Activated T-helper 2 cell treated with anti-CD3 and anti-CD28 coated beads, Interferon-gamma antibody, Interleukin-2, Interleukin-4, amounts not matched to agents 10 μg/mL and 5 μg/mL and 100 μg/mL, durations not matched to agents 14 hours and 24 hours and 36 hours (primary cell): ENCODE measurements around the gene STRA6. TPM values are rescaled to one million over a fixed set of nuclear protein-coding genes. Genes with fewer than 3 reads are reported as not detected.

Source experiments
- DNase-seq: peaks from one replicate; pipeline ENCODE4 v3.0.0; 2021; ENCODE audit warnings: low spot score
- H3K27ac Mint-ChIP-seq: one replicate; pipeline ENCODE4 v1.8.0; 2021; ENCODE audit warnings: mixed read lengths
- H3K27me3 Mint-ChIP-seq: one replicate; pipeline ENCODE4 v1.8.0; 2021; ENCODE audit warnings: low read depth, mixed read lengths
- H3K36me3 Mint-ChIP-seq: one replicate; pipeline ENCODE4 v1.8.0; 2021; ENCODE audit warnings: low read depth, mixed read lengths
- H3K4me1 Mint-ChIP-seq: one replicate; pipeline ENCODE4 v1.8.0; 2021; ENCODE audit warnings: low read depth, mixed read lengths
- H3K4me3 Mint-ChIP-seq: one replicate; pipeline ENCODE4 v1.8.0; 2021; ENCODE audit warnings: low read depth, mild to moderate bottlenecking, moderate library complexity, mixed read lengths
- H3K9me3 Mint-ChIP-seq: one replicate; pipeline ENCODE4 v1.8.0; 2021; ENCODE audit warnings: mixed read lengths
- intact Hi-C: fragments of 100-400 bp; cut with micrococcal nuclease; formaldehyde crosslinking; loops from one replicate; pipeline ENCODE4 v1.15.1; 2023
- total RNA-seq: library from RNA; stranded (reverse); gene quantifications from 2 replicates; pipeline ENCODE4 v1.2.3, GENCODE V29; 2022

Gene STRA6
- total RNA-seq, 1 donor from 2014 or later, result not detected

DNA sequence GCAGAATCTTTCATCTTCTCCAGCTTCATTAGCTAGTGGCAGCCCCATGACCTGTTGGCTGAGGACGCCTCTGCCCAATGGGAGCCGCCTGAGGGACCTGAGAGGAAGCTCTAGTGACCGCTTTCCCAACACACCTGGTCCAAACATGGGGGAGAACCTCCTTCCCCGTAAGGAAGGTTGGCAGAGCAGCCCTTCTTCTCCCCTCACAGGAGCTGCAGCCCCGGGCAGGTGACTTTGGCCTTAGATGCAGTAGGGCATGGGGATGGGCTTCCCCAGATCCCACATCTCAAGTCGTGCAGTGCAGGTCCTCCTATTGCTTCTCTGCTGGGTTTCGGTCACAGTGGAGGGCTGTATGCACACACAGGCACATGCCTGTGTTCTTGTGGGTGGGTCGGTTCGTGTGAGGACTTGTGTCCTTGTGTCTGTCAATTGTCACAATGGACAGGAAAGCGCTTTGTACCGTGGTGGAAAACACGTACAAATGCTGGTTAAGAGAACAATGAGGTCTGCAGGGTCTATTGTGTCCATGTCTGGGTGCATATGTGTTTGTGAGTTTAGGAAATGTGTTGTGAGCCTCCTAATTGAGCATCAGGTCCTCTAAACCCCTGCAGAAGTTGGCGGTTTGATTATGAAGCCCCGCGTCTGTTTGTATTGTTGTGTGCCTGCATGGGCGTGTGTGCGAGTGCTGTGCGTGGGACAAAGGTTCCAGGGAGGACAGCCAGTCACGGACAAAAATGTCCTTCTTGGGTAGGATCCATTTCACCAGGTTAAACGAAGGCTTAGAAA, 70.8 kb downstream of the STRA6 start:
- DNase-seq, result no peak
- Mint-ChIP-seq H3K36me3 (no peaks in the 10 kb centered on the region), H3K4me3 (no peak overlapping the region), H3K27me3 (peaks cover 86% of the 10 kb centered on the region), H3K4me1 (peaks cover 9% of the 10 kb centered on the region), H3K9me3 (no peaks in the 10 kb centered on the region), H3K27ac (peak overlapping the region; percentile 59)
- intact Hi-C loops, result no loop called here

- intact Hi-C loops, result no loop called here
- Mint-ChIP-seq H3K27ac (no peak overlapping the region), H3K27me3 (peaks cover 82% of the 10 kb centered on the region), H3K9me3 (no peaks in the 10 kb centered on the region), H3K4me3 (no peak overlapping the region), H3K36me3 (no peaks in the 10 kb centered on the region), H3K4me1 (peaks cover 8% of the 10 kb centered on the region)
- no peak for DNase-seq
Measured at GRCh38 chr15:74130849-74131627, 71.5 kb downstream of the STRA6 start.

DNA sequence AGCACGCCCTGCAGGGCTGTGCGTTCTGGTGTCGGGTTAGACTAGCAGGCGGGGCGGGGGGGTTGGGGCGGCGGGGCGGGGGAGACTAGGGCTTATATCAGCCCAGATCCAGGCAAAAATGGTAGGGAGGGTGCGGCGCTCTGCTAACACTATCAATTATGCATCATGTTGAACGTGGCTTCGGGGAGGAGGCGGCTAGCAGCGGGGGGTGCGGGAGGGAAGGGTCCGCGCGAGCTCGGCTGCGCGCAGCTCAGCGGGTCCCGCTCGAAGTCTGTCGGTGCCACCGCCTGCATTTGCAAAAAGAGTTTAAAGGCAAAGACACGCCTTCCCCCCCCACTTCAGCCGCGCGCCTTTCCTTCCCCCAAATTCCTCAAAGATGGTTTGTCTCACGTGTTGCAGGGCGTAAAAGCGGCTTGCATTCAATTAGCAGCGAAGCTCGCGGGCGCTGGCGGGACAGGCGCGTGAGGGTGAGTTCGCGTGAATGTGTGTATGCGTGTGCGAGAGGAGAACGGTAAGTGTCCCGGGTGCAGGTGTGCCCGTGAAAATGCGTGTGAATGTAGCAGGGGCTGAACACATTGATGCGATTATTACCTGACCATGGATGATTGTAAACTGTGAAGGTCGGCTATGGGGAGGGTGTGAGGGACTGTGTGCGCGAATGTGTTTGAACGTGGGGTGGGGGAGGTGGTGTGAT, 72.3 kb downstream of the STRA6 start, which contains the start of gene ISLR2:
Gene ISLR2, plus strand, starts transcription at position 432 of the 694 bp plus-strand sequence. CDS start 2,169 bp downstream, outside the sequence.
- no peaks in the 10 kb centered on the region for H3K36me3 Mint-ChIP-seq
- no peak within 1 kb of the TSS for H3K4me3 Mint-ChIP-seq
- DNase-seq, result no peak
- intact Hi-C loops, result no loop called here
- H3K4me1 Mint-ChIP-seq, result peaks cover 8% of the 10 kb centered on the region
- no peaks in the 10 kb centered on the region for H3K9me3 Mint-ChIP-seq
- H3K27ac Mint-ChIP-seq, result peak within 1 kb of the TSS; percentile 19
- peaks cover 78% of the 10 kb centered on the region for H3K27me3 Mint-ChIP-seq

GRCh38 chr15:74129586-74130154, 72.9 kb downstream of the STRA6 start:
- Mint-ChIP-seq H3K27ac (peak overlapping the region; percentile 19), H3K4me3 (no peak overlapping the region), H3K4me1 (peaks cover 5% of the 10 kb centered on the region), H3K36me3 (no peaks in the 10 kb centered on the region), H3K27me3 (peaks cover 74% of the 10 kb centered on the region), H3K9me3 (no peaks in the 10 kb centered on the region)
- intact Hi-C loops, result loop anchor here (5.0 kb wide), 3 partner anchors 157 to 193 kb away; no protein-coding TSS in a partner anchor
- DNase-seq, result no peak

Other genes starting within 250 kb of the STRA6 start
- 8.6 and 9.2 TPM in 2 replicates for gene STOML1, start 210.5 kb downstream of the STRA6 start, total RNA-seq
- gene PML, start 208.1 kb downstream of the STRA6 start, total RNA-seq, result 64.5 and 70.2 TPM in 2 replicates
- gene GOLGA6A, start 120.2 kb downstream of the STRA6 start, total RNA-seq, result not detected in 2 replicates
- gene ISLR2, start 72.2 kb downstream of the STRA6 start, total RNA-seq, result not detected in 2 replicates
- not detected in 2 replicates for gene ISLR, start 29.1 kb downstream of the STRA6 start, total RNA-seq
- gene CCDC33, start 33.5 kb upstream of the STRA6 start, total RNA-seq, result not detected in 2 replicates
- gene CYP11A1, start 164.9 kb upstream of the STRA6 start, total RNA-seq, result not detected in 2 replicates
- 45.9 and 50.3 TPM in 2 replicates for gene SEMA7A, start 231.2 kb upstream of the STRA6 start, total RNA-seq